ENCODE measurements around the gene CCDC24.

Gene CCDC24

DNA sequence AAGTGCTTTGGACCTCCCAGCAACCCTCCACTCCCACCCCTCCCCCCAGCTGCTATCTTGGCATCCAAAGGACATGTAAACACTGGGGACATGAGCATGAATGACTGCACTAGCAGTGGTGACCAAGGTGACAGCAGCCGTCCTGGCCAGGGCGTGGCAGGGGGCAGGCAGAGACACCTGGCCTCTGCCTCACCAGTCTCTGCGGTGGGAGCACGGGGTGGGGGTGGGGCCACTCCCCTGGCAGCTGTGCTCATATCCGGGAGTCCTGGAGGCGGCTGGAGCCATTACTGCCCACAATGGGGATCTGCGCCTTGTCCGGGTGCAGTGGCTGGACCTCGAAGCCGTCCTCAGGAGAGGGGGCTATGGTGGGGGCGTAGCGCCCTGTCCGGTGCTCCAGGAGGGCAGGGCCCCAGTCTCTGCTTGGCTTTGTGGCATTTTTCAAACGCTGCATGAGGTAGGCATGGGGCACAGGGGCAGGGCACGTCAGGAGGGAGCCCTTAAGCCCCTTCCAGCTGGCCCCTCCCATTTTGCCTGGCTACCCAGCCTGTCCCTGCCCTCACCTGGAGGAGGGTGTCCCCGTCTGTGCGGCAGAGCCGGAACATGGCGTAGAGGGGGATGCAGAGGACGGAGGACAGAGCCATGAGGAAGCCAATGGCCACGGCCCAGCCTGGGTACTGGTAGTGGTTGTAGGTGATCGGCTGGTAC is 6.0 kb downstream of the CCDC24 start:
- DNase-seq (ENCODE audit: low read depth) = no peak

DNA sequence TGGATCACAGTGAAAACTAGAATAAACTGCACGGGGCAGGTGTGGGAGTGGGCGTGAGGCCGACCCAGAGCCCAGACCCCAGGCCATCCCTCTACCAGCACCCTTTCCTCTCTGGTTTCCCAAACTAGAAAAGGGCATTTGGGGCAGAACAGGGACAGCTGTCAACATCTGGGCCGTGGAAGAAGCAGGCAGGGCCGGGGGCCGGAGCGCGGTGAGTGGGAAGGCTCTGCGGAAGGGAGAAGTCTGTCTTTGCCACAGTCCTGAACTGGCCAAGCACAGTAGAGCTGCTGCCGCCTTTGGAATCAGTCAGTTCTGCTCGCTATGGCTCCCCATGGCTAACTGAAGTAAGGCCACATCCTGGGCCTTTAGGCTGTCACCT is 6.6 kb downstream of the CCDC24 start:
- no peak for DNase-seq (ENCODE audit: low read depth)

DNA sequence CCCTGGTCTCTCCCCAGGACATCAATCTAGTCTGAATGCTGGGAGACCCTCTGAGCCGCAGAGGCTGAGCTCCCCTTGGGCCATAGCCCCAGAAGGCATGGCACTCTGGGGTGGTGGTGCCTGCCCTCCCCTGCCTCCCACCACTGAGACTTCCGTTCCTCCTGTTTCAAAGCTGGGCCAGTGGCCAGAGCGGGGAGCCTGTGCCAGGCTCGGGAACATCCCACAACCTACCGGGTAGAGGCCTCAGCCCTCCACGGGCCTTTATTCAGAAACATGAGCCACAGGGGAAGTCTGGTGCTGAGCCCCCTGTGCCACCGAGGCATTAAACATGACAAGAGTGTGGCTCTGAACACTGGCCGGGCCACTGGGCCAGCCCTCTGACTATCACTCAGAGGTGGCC is 8.1 kb downstream of the CCDC24 start:
- DNase-seq (ENCODE audit: low read depth) = no peak

DNA sequence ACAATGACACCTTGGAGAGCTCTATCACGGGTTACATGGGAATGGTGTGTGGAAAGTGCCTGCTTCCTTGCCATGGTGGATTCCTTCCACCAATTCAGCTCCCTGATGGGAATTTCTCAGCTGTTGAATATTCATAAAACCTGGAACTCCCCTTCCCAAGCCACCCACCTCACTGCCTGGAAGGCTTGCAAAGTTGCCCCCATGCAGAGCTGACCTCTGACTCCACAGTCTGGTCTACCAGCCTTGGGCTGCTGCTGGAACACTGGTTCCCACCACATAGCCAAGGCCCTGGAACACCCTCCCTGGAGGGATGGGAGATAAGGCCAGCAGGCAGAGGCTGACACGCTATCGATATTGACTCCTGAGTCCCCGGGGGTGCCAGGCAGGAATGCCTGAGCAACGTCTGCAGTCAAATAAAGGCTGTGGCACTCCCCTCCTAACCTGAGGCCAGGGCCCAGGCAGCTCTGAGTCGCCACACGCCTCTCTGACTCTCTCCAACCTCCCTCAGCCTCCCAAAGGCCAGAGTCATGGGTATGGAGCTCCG is 8.8 kb downstream of the CCDC24 start:
- no peak for DNase-seq (ENCODE audit: low read depth)

DNA sequence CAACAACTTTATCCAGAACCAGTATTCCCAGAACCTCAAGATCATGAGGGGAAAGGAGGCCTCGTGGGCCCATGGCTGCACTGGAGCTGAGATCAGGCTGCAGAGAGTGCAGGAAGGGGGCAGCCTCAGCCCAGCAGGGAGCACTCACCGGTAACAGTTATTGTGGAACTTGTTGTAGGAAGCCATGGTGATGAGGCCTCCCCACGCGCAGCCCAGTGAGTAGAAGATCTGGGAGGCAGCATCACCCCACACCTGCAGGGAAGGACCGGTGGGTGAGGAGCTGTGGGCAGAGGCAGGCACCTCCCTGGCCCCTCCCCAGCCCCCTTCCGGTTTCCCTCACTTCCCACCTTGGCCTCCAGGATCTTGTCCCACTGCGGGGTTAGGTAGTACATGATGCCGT is 10.8 kb downstream of the CCDC24 start:
- no peak for DNase-seq (ENCODE audit: low read depth)

DNA sequence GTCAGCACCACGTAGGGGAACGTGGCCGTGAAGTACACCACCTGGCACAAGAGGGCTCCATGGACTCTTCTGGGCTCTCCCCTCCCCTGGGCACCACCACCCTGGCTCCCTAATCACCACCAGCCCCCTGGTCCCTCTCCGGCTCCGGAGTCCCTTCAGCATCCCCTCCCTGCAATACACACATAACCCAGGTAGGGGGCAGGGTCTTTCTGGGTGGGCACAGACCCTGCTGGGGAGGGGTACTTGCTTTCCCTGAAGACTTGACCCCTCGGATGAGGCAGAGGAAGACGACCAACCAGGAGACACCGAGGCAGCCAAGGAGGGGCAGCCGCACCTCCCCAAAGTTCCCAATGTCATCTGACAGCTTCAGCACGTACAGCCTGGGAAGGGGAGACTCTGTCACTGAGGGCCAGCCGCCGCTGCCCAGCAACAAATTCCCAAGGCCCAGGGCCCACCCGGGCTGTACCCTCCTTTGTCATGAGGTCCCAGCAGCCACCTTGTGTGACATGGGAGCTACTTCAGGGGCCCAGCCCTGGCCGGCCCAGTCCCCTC is 11.3 kb downstream of the CCDC24 start:
- DNase-seq (ENCODE audit: low read depth) = no peak

DNA sequence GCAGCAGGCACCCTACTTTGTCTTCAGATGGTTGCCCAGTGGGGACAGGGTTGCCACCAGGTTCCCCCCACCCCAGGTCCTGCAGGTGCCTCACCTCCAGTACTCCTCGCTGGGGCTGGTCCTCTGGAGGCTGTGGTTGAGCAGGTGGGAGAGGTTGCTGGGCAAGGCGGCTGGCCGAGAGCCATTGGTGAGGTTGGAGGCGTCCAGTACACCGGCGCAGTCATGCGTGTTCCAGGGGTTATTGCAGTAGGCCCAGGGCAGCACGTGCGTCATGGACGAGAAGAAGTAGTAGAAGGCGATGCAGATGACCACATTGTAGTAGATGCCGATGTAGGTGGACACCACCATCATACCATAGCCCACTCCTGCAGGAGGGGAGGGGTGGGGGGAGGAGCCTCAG is 16.9 kb downstream of the CCDC24 start:
- DNase-seq (ENCODE audit: low read depth) = no peak

DNA sequence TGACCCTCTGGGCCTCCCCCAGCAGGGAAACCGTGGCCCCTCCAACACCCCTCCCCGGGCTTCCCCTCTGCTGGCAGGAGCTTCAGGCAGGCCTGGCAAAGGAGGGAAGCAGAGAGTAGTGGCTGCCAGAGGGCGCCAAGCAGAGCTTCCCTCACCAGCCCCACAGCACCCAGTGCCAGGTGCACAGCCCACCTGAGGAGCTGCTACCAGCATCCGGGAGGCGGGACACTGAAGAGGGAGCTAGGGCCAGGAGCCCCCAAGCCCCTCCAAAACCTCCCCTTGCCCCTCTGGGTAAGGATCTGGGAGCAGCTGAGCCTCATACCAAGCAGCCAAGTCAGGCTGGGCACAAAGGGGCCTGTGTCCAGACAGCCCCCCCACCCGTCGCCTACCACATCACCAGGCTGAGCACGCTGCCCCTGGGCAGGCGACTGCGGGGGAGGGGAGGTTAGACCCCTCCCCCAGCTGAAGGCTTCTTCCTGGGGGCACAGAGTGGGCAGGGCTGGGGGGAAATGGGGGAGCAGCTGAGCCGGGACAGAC is 19.6 kb downstream of the CCDC24 start:
- DNase-seq (ENCODE audit: low read depth) = no peak

DNA sequence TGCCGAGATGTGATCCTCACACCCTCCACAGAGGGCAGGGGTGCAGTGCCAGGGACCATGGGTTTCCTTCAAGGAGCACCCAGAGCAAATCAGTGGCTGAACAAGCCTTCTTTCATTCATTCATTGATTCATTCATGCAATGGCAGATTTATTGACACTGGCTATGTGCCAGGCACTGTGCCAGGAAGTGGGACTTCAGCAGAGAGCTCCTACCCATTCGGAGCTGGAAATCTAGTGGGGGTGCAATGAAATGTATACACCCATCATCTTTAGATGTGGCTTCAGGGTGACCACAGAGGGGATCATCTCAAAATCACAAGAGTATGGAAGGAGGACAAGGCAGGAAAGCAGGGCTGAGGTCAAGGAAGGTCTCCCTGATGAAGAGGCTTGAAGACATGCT is 21.0 kb downstream of the CCDC24 start:
- no peak for DNase-seq (ENCODE audit: low read depth)

DNA sequence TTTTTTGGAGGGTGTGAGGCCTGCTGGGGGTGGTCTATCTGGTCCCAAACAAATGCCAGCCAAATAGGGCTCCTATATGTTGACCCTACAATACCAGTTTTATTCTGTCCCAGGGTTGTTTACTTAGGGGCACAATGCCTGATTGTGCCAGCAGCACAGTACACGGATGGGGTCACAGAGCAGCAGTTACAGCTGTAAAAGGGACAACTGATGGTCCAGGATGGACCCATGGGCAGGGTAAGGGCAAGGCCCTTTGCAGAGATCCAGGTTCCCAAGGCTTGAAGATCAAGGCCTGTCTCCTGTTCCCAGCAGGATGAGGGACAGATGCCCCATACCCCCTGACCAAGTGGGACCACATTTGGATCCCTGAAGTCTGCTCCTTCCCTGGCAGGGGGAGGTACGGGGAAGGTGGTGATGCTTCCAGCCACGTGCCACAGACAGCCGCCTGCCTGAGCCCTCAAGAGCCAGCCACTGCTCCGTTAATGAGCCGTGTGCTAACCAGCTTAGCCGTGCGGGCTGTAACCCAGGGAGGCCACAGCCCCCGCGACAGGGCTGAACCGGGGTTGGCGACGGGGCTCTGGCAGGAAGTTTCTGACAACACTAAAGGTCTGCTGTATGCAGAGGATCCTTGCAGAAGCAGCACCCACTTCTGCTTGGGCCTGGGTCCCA is 21.7 kb downstream of the CCDC24 start:
- no peak for DNase-seq (ENCODE audit: low read depth)

DNA sequence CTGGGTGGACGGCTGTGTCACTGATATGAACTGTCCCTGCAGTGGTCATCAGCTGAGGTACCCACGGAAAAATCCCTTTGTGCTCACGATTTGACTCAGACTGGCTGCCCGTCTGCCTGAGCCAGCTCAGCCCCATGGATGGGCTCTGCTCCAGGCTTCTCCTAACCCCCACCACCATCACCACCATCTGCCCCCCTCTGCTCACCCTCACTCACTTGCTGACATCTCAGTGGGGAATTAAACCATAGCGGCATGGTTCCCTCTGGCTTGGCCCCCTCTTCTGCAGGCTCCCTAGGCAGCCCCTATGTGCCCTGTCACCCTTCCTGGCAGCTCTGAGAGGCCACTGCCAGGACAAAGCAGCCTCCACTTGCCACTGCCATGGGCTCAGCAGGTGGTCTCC is 22.6 kb downstream of the CCDC24 start:
- DNase-seq (ENCODE audit: low read depth) = no peak

DNA sequence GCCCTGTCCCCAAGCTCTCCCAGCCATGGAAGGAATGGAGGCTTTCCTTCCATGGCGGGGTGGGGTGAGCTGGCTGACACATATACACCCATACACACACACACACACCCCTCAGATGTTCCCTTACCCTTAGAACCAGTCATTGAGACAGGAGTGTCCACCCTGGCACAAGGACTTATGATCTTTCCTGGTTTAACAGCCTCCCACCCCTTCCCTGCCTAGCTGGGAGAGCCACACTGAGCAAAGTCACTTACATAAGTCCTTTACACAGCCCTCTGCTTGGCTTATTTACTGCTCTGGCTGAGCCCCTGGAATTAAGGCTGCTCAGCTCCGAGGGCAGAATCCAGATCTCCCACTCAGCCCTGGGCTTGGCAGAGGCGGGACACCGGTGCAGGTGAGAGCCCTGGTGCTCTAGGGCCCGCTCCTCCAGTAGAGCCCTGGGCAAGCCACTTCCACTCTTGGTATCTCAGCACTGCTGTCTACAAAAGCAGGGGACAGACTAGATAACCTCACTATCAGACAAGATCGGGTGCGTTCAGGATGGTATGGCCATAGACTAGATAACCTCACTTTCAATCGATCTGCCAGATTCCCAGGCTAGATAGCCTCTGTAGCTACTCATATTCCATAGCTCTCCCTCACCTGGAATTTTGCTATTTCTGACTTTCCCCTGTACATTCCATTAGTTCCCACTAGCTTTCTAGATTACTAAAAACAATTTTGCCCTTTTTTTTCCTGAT is 23.1 kb downstream of the CCDC24 start:
- no peak for DNase-seq (ENCODE audit: low read depth)

DNA sequence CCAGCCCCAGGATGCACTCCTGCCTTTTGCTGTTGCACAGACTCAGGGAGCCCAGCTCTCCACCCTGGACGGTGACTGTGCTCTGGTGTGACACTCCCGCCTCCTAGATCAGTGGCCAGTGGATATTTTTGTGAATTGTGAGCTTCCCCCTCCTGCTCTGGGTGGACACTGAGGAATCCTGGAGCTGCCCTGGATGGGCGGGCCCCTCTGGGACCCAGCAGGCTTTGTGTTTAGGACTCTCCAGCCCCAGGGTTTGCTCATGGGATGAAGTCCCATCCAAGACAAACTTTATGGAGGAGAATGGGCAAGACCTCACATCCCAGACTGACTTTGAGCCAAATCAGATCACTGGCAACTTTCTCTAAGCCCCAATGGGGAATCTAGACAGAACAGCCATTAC is 23.8 kb downstream of the CCDC24 start:
- DNase-seq (ENCODE audit: low read depth) = no peak

DNA sequence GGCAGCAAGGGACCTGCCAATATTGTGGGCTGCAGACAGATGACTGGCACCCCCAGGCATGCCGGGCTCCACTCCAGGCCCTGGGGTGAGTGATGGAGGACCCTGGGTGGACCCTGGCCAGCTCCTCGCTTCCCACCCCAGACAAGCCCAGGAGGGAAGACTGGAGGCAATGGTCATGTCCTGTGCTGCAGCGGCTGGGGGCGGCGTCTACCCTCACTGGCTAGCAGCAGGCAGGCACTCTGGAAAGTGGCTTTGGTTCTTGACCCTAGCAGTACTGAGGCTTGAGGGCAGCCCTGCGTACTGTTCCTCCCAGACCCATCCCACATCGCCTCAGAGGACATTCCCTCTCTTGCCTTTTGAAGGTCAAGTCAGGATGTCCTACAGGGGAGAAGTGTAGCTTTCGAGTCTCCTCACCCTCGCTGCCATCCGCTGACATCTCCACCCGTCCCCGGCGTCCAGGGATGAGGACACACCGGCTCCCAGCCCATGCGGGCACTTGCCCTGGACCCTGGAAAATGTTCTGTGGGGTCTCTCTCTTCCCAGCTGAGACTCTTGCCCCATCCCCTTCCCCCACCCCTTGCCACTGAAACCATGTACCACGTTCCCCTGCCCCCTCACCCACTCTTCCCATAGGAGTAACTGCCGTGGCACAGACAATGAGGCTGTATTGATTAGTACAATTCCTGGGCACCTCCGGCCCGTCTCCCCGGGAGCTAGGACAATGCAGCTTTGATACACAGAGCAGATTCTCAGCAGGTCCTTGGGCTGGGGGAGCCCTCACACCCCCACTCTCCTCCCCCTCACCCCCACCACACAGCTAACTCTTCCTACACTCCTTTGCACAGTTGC is 24.9 kb downstream of the CCDC24 start:
- DNase-seq (ENCODE audit: low read depth) = no peak

DNA sequence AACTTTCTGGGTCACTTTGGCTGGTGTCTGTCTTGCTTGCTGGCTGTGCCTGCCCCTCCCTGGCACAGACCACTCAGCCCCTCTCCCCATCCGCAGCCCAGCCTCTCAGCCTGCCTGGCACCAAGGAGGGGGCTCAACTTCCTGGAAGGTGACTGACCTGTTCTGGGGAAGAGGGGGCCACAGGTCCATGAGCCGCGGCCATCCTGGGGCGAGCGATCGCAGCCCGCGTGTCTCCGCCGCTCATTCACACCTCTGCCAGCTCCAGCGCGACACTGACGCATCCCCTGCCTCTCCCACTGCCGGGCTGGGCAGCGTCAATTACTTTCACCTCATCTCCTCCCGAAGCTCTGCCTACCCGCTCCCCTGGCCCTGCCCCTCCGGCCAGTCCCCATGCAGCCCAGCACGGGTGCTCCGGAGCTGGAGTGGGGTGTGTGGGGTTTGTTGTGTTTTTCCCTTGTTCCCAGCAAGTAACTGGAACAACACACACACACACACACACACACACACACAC is 25.5 kb downstream of the CCDC24 start:
- DNase-seq (ENCODE audit: low read depth) = no peak

DNA sequence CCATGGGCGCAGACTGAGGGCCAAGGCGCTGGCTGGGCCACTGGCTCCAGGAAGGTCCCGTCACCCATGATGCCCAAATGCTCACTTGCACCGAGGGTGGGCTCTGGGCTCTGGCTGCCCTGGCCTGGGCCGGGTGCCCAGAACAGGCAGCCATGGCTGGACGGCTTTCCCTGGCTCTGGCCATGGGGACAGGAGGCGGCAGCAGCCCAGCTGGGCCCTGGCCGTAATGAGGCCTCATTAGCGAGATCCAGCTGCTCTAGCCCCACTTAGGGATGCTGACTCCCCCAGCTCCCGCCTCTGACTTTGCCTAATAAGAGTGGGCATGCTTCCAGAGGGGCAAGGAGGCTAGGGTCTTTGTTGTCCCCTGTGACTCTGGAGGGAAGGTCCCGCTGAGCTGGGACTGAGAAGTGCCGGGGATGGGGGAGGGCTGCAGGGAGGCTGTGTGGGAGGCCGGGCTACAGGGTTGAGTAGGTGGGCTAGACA is 28.1 kb downstream of the CCDC24 start:
- no peak for DNase-seq (ENCODE audit: low read depth)

DNA sequence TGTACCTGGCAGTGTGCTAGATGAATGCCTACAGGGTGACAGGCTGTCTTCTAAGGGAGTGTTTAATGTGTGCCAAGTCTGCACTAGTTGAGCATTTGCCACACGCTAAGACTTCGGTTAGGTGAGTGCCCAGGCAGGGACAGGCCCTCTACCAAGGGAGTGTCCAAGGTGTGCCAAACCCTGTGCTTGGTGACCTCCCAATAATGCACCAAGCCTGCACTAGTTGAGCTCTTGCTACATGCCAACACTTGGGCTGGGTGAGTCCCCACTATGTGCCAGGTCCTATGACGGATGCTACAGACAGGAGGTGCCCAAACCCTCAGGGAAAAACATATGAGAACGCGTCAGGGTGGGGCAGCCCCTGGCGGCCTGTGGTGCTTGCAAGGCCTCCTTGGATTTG is 29.1 kb downstream of the CCDC24 start:
- DNase-seq (ENCODE audit: low read depth) = no peak

DNA sequence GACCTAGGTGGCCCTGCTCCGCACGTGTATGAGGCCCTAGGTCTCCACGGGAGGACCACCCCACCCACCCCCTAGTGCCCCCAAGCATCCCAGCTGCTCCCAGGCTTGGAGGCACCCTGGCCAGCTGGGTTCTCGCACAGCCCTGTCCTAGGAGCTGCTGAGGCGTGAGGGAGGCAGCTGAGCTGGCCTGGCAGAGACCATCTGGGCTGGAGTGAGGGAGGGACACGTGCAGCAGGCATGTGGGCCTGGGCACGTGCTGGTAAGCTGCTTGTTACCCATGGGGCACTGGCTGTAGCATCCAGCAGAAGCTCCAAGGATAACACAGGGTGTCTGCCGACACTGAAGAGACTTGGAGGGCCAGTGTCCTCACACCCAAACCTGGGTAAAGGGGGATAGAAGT is 29.8 kb downstream of the CCDC24 start:
- DNase-seq (ENCODE audit: low read depth) = no peak

DNA sequence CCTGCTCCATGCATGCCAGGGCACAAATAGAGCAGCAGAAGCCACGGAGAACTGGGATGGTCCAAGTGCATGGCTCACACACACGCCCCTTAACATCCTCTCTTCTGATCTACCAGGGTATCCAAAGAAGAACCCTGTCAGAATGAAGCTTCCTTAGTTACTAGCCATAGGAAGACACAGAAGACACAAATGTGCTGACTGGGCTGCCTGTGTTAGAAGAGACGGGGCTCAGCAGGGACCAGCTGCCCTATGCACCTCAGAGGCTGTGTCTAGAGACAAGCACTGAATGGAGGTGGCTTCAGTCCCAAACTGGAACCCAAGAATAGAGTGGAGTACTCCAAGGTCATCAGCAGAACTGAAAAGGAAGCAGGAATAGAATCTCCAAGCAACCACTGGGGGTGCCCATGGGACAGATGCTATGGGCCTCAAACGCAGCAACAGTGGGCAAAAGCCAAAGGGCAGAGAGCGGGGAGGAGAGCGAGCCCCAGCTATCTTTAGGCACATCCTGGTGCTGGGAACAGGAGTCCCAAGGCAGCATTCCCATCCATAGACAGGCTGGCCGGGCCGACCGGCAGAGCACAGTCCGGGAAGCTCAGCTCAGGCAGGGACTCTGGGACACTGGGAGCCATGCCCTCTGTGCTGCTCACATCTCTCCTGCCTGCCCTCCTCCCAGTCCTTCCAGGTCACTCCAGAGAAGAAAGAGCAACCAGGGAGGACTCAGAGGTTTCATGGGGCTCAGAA is 30.4 kb downstream of the CCDC24 start:
- no peak for DNase-seq (ENCODE audit: low read depth)
